CD4-positive, alpha-beta T cell treated with Interferon gamma for 1 hour (primary cell): ENCODE results near the gene GPT2.

Experiments
- DNase-seq: peaks from one replicate; pipeline ENCODE4 v3.0.0-alpha.2; 2020

Gene GPT2

GRCh38 chr16:46973996-46974324 lies 89.8 kb downstream of the GPT2 start:
- no peak for DNase-seq

- peak; percentile 15 for DNase-seq
These were observed 90.2 kb downstream of the GPT2 start for GRCh38 chr16:46974352-46974751.

- DNase-seq, result no peak
These were observed 91.0 kb downstream of the GPT2 start for GRCh38 chr16:46975165-46975564.

- DNase-seq, result no peak
These were observed 91.8 kb downstream of the GPT2 start for GRCh38 chr16:46975908-46976470.

GRCh38 chr16:46976550-46976949 lies 92.4 kb downstream of the GPT2 start:
- DNase-seq, result no peak
